ENCODE results near the gene C3orf52. TPM values are rescaled to one million over a fixed set of nuclear protein-coding genes. Genes with fewer than 3 reads are reported as not detected.
A peak's percentile ranks its signal among the peaks of the same experiment; 100 is the strongest.

C3orf52 gene
- total RNA-seq, 2 donors from 2014 or later, result 8.8 to 19.6 TPM

- TF ChIP-seq CTCF (IDR thresholded peaks at IDR 0.05), result no peak
- Histone ChIP-seq H3K36me3 (no peaks in the 10 kb centered on the region), H3K9me3 (no peaks in the 10 kb centered on the region), H3K4me1 (ENCODE audit: control insufficient read depth in 1 of 2, low read depth in 2 of 2) (peaks cover 6 to 12% of the 10 kb centered on the region in 2 donors), H3K27ac (peak overlapping the region in 1 of 2 donors; percentile 59), H3K27me3 (replicated peaks; ENCODE audit: insufficient read depth) (no peaks in the 10 kb centered on the region), H3K4me3 (peak overlapping the region; percentile 85)
- ATAC-seq (ENCODE audit: insufficient number of reproducible peaks, low FRiP score, low read depth) (no peak), DNase-seq (ENCODE audit: low spot score) (no peak)
Measured at GRCh38 chr3:112085735-112086075, 484 bp upstream of the C3orf52 start.

- ATAC-seq (ENCODE audit: insufficient number of reproducible peaks, low FRiP score, low read depth), result peak; percentile 30
- peak overlapping the region; percentile 53 to 59 for H3K27ac ChIP-seq
- TF ChIP-seq CTCF (IDR thresholded peaks at IDR 0.05), result no peak
Measured at GRCh38 chr3:112086875-112087524, 811 bp downstream of the C3orf52 start.

GRCh38 chr3:112087746-112088145 lies 1.6 kb downstream of the C3orf52 start:
- H3K27ac ChIP-seq, result no peak overlapping the region
- ATAC-seq (ENCODE audit: insufficient number of reproducible peaks, low FRiP score, low read depth), result no peak
- no peak for TF ChIP-seq CTCF (IDR thresholded peaks at IDR 0.05)
- H3K36me3 ChIP-seq, result no peaks in the 10 kb centered on the region
- no peaks in the 10 kb centered on the region for H3K9me3 ChIP-seq
- no peaks in the 10 kb centered on the region for H3K27me3 ChIP-seq (replicated peaks; ENCODE audit: insufficient read depth)
- H3K4me1 ChIP-seq (ENCODE audit: control insufficient read depth in 1 of 2, low read depth in 2 of 2), result peaks cover 8 to 12% of the 10 kb centered on the region in 2 donors
- peak overlapping the region; percentile 85 for H3K4me3 ChIP-seq
- no peak for DNase-seq (ENCODE audit: low spot score)

More at GRCh38 chr3:112086875-112087524, 811 bp downstream of the C3orf52 start:
- no peak for DNase-seq (ENCODE audit: low spot score)
- peak overlapping the region; percentile 85 for H3K4me3 ChIP-seq
- peaks cover 6 to 12% of the 10 kb centered on the region in 2 donors for H3K4me1 ChIP-seq (ENCODE audit: control insufficient read depth in 1 of 2, low read depth in 2 of 2)
- no peaks in the 10 kb centered on the region for H3K9me3 ChIP-seq
- H3K27me3 ChIP-seq (replicated peaks; ENCODE audit: insufficient read depth), result no peaks in the 10 kb centered on the region
- H3K36me3 ChIP-seq, result no peaks in the 10 kb centered on the region

GRCh38 chr3:112088944-112089343 lies 2.8 kb downstream of the C3orf52 start:
- H3K9me3 ChIP-seq, result no peaks in the 10 kb centered on the region
- H3K4me3 ChIP-seq, result no peak overlapping the region
- no peak for DNase-seq (ENCODE audit: low spot score)
- H3K4me1 ChIP-seq (ENCODE audit: control insufficient read depth in 1 of 2, low read depth in 2 of 2), result peaks cover 9 to 12% of the 10 kb centered on the region in 2 donors
- TF ChIP-seq CTCF (IDR thresholded peaks at IDR 0.05), result no peak
- no peak for ATAC-seq (ENCODE audit: insufficient number of reproducible peaks, low FRiP score, low read depth)
- no peaks in the 10 kb centered on the region for H3K36me3 ChIP-seq
- H3K27me3 ChIP-seq (replicated peaks; ENCODE audit: insufficient read depth), result no peaks in the 10 kb centered on the region
- no peak overlapping the region for H3K27ac ChIP-seq

GRCh38 chr3:112089956-112090886 lies 4.0 kb downstream of the C3orf52 start:
- Histone ChIP-seq H3K4me3 (no peak overlapping the region), H3K36me3 (no peaks in the 10 kb centered on the region), H3K9me3 (no peaks in the 10 kb centered on the region), H3K4me1 (ENCODE audit: control insufficient read depth in 1 of 2, low read depth in 2 of 2) (peaks cover 9 to 12% of the 10 kb centered on the region in 2 donors), H3K27me3 (replicated peaks; ENCODE audit: insufficient read depth) (no peaks in the 10 kb centered on the region), H3K27ac (no peak overlapping the region)
- no peak for TF ChIP-seq CTCF (IDR thresholded peaks at IDR 0.05)
- DNase-seq (ENCODE audit: low spot score) (no peak), ATAC-seq (ENCODE audit: insufficient number of reproducible peaks, low FRiP score, low read depth) (no peak)
